ENCODE measurements around the gene NEURL1.

- no peak for TF ChIP-seq EP300 (IDR thresholded peaks at IDR 0.05)
- no peak for TF ChIP-seq POLR2A (IDR thresholded peaks at IDR 0.05)
- TF ChIP-seq CTCF (IDR thresholded peaks at IDR 0.05) = no peak
Measured at GRCh38 chr10:103493362-103493915, at the start of gene NEURL1.

All from ovary (tissue), 3 donors.